AG09319 (cell line): ENCODE data around the gene KASH5.

Source experiments
- DNase-seq: peaks from one replicate; pipeline ENCODE4 v3.0.0-alpha.2; 2010; ENCODE audit warnings: low read depth; ENCODE audit errors: extremely low read depth
- CTCF ChIP-seq: IDR thresholded peaks from 2 replicates; pipeline ENCODE4 v1.5.1; 2011; ENCODE audit warnings: low read depth, mild to moderate bottlenecking, inconsistent platforms, low read length, moderate library complexity

The KASH5 gene

GRCh38 chr19:49423985-49424303 is 35.9 kb downstream of the KASH5 start:
- TF ChIP-seq CTCF: no peak

GRCh38 chr19:49425178-49425577 is 37.1 kb downstream of the KASH5 start, which contains the start of gene GFY:
GFY (plus strand) TSS chr19:49425388; CDS start chr19:49426431, 1,043 bp downstream.
- no peak for TF ChIP-seq CTCF
- DNase-seq: no peak

More at GRCh38 chr19:49423985-49424303, 35.9 kb downstream of the KASH5 start:
- DNase-seq: no peak

GRCh38 chr19:49425922-49426592 is 38.0 kb downstream of the KASH5 start:
- DNase-seq: no peak
- TF ChIP-seq CTCF: no peak

GRCh38 chr19:49427339-49427738 is 39.3 kb downstream of the KASH5 start:
- no peak for TF ChIP-seq CTCF
- DNase-seq: no peak

GRCh38 chr19:49427855-49428546 is 40.0 kb downstream of the KASH5 start:
- DNase-seq: no peak
- no peak for TF ChIP-seq CTCF

- no peak for TF ChIP-seq CTCF
- no peak for DNase-seq
Measured at GRCh38 chr19:49428547-49429451, 40.8 kb downstream of the KASH5 start.
